H1 (cell line): Measurements from ENCODE around the gene NFIA. TPM values are rescaled to one million over a fixed set of nuclear protein-coding genes. Genes with fewer than 3 reads are reported as not detected.
A peak's percentile ranks its signal among the peaks of the same experiment; 100 is the strongest.

ENCODE experiments used
- CTCF ChIA-PET: fragments of 300-600 bp; sonication (Branson Sonifier 250); formaldehyde crosslinking; loops from one replicate; lab custom pipeline; 2021; ENCODE audit not compliant: partially characterized antibody; lab: Charles Lee
- POLR2A ChIA-PET: fragments of 300-600 bp; sonication (Branson Sonifier 250); formaldehyde crosslinking; loops from one replicate; lab custom pipeline; 2021; ENCODE audit warnings: inconsistent platforms; ENCODE audit not compliant: partially characterized antibody; lab: Charles Lee
- DNase-seq, 2 experiments: peaks; one replicate each; pipeline versions ENCODE4 v3.0.0 to v3.0.0-alpha.2; 2010 to 2022; ENCODE audit warnings: low spot score in 2 of 2, low read depth in 1 of 2, mixed read lengths in 1 of 2
- FAIRE-seq: peaks from 2 replicates; lab custom pipeline; 2011; peaks lifted over from hg19 to GRCh38; lab: Jason Lieb, UNC
- H2AFZ ChIP-seq: 2 replicates; pipeline ENCODE4 v1.8.1; 2012; ENCODE audit warnings: low read length, inconsistent platforms
- H2AK5ac ChIP-seq: 2 replicates; pipeline ENCODE4 v1.6.1; 2013; ENCODE audit warnings: low read depth, low read length
- H2BK120ac ChIP-seq: replicated peaks from 2 replicates; pipeline ENCODE3; 2013; ENCODE audit warnings: low read depth, low read length, inconsistent platforms
- H2BK12ac ChIP-seq: 2 replicates; pipeline ENCODE4 v1.6.1; 2013; ENCODE audit warnings: low read depth, low read length
- H2BK15ac ChIP-seq: 2 replicates; pipeline ENCODE4 v1.6.1; 2013; ENCODE audit warnings: low read length
- H2BK20ac ChIP-seq: 2 replicates; pipeline ENCODE4 v1.6.1; 2013; ENCODE audit warnings: low read length
- H2BK5ac ChIP-seq: 2 replicates; pipeline ENCODE4 v1.6.1; 2013; ENCODE audit warnings: low read depth, low read length
- H3K14ac ChIP-seq: 2 replicates; pipeline ENCODE4 v1.6.1; 2013; ENCODE audit warnings: inconsistent platforms; ENCODE audit not compliant: insufficient read length
- H3K18ac ChIP-seq: 2 replicates; pipeline ENCODE4 v1.6.1; 2013; ENCODE audit warnings: low read length; ENCODE audit errors: extremely low read depth
- H3K23ac ChIP-seq: 2 replicates; pipeline ENCODE4 v1.6.1; 2013; ENCODE audit warnings: inconsistent platforms; ENCODE audit not compliant: insufficient read length
- H3K23me2 ChIP-seq: 2 replicates; pipeline ENCODE4 v1.6.1; 2013; ENCODE audit warnings: low read depth, low read length
- H3K27ac ChIP-seq: 2 replicates; pipeline ENCODE4 v1.6.1; 2011; ENCODE audit warnings: low read depth, low read length, inconsistent platforms
- H3K27me3 ChIP-seq, 4 experiments: replicated peaks in 1 of 4; 1 replicate in 1 of 4; 2 replicates in 3 of 4; pipeline versions ENCODE4 v1.6.1 to v1.8.1; 2011 to 2013; ENCODE audit warnings: low read length in 3 of 4, mild to moderate bottlenecking in 3 of 4, inconsistent platforms in 2 of 4, mixed read lengths in 2 of 4, moderate library complexity in 1 of 4; ENCODE audit not compliant: control insufficient read depth in 3 of 4, insufficient read depth in 3 of 4; ENCODE audit errors: extremely low read depth in 1 of 4
- H3K36me3 ChIP-seq, 4 experiments: 2 replicates each; pipeline versions ENCODE4 v1.6.1 to v1.8.1; 2011 to 2013; ENCODE audit warnings: mild to moderate bottlenecking in 4 of 4, low read length in 3 of 4, moderate library complexity in 2 of 4, control low read depth in 1 of 4, inconsistent platforms in 1 of 4; ENCODE audit not compliant: insufficient read depth in 4 of 4, control insufficient read depth in 2 of 4
- H3K4ac ChIP-seq: replicated peaks from 2 replicates; pipeline ENCODE3; 2013; ENCODE audit warnings: low read length, low read depth, mixed read lengths, inconsistent platforms; ENCODE audit not compliant: insufficient read length
- H3K4me1 ChIP-seq, 4 experiments: replicated peaks in 1 of 4; 1 replicate in 1 of 4; 2 replicates in 3 of 4; pipeline versions ENCODE4 v1.6.1 to v1.8.1; 2011 to 2013; ENCODE audit warnings: low read length in 3 of 4, inconsistent platforms in 2 of 4, mixed read lengths in 1 of 4; ENCODE audit not compliant: insufficient read depth in 4 of 4, control insufficient read depth in 3 of 4
- H3K4me2 ChIP-seq, 2 experiments: 2 replicates each; pipeline versions ENCODE4 v1.6.1 to v1.8.1; 2011 to 2013; ENCODE audit warnings: low read depth in 2 of 2, low read length in 2 of 2, control low read depth in 1 of 2, inconsistent platforms in 1 of 2, mild to moderate bottlenecking in 1 of 2; ENCODE audit not compliant: insufficient read depth in 1 of 2
- H3K4me3 ChIP-seq, 4 experiments: fragments of 200-600, 300-600 bp in 1 of 4; sonication (generic), shearing (Covaris generic), sonication (Bioruptor Twin) in 1 of 4; 2 replicates each; pipeline versions ENCODE4 v1.5.1 to v1.8.1; 2011 to 2016; ENCODE audit warnings: low read length in 4 of 4, low read depth in 3 of 4, control low read depth in 2 of 4, inconsistent platforms in 2 of 4, mild to moderate bottlenecking in 2 of 4, mixed read lengths in 1 of 4, moderate library complexity in 1 of 4; ENCODE audit not compliant: insufficient read depth in 2 of 4; ENCODE audit errors: extremely low read depth in 1 of 4
- H3K56ac ChIP-seq: replicated peaks from 2 replicates; pipeline ENCODE3; 2013; ENCODE audit warnings: low read depth, mild to moderate bottlenecking, mixed read lengths, low read length, inconsistent platforms; ENCODE audit not compliant: insufficient read length
- H3K79me1 ChIP-seq: 2 replicates; pipeline ENCODE4 v1.6.1; 2013; ENCODE audit warnings: low read depth, low read length, control low read depth
- H3K79me2 ChIP-seq, 2 experiments: 2 replicates each; pipeline versions ENCODE4 v1.6.1 to v1.8.1; 2012 to 2013; ENCODE audit warnings: low read length in 2 of 2, mild to moderate bottlenecking in 2 of 2, inconsistent platforms in 1 of 2; ENCODE audit not compliant: insufficient read depth in 2 of 2, control insufficient read depth in 1 of 2
- H3K9ac ChIP-seq, 4 experiments: replicated peaks in 1 of 4; 1 replicate in 1 of 4; 2 replicates in 3 of 4; pipeline versions ENCODE4 v1.6.1 to v1.8.1; 2011 to 2013; ENCODE audit warnings: low read depth in 3 of 4, low read length in 3 of 4, control low read depth in 2 of 4, mild to moderate bottlenecking in 2 of 4, moderate library complexity in 2 of 4, inconsistent platforms in 1 of 4; ENCODE audit errors: extremely low read depth in 1 of 4
- H3K9me3 ChIP-seq, 2 experiments: 2 replicates each; pipeline versions ENCODE4 v1.6.1 to v1.8.1; 2012 to 2013; ENCODE audit warnings: mild to moderate bottlenecking in 2 of 2, moderate library complexity in 2 of 2, control low read depth in 1 of 2, inconsistent platforms in 1 of 2, low read depth in 1 of 2, low read length in 1 of 2, mixed read lengths in 1 of 2; ENCODE audit not compliant: insufficient read depth in 2 of 2
- H4K20me1 ChIP-seq, 2 experiments: replicated peaks in 1 of 2; 2 replicates each; pipeline versions ENCODE3 to v1.8.1; 2011 to 2013; ENCODE audit warnings: inconsistent platforms in 2 of 2, low read length in 2 of 2, mild to moderate bottlenecking in 1 of 2; ENCODE audit not compliant: insufficient read depth in 2 of 2, control insufficient read depth in 1 of 2
- H4K5ac ChIP-seq: 2 replicates; pipeline ENCODE4 v1.6.1; 2013; ENCODE audit warnings: low read length, low read depth, mixed read lengths, inconsistent platforms; ENCODE audit not compliant: insufficient read length
- H4K8ac ChIP-seq: 2 replicates; pipeline ENCODE4 v1.8.0; 2013; ENCODE audit warnings: mild to moderate bottlenecking, moderate library complexity, low read length, inconsistent platforms; ENCODE audit not compliant: insufficient read depth; ENCODE audit errors: extremely low read depth
- H4K91ac ChIP-seq: replicated peaks from 2 replicates; pipeline ENCODE3; 2013; ENCODE audit warnings: low read length, mixed read lengths, inconsistent platforms; ENCODE audit not compliant: insufficient read length
- BCL11A ChIP-seq, 2 experiments: IDR thresholded peaks; one replicate each; pipeline ENCODE4 v1.6.1; 2011; ENCODE audit warnings: low read depth in 2 of 2, low read length in 2 of 2, mild to moderate bottlenecking in 2 of 2
- CREB1 ChIP-seq: IDR thresholded peaks from 2 replicates; pipeline ENCODE4 v1.6.1; 2012; ENCODE audit warnings: inconsistent platforms
- EGR1 ChIP-seq: IDR thresholded peaks from 2 replicates; pipeline ENCODE4 v1.6.1; 2011; ENCODE audit warnings: low read depth, low read length, borderline replicate concordance
- EZH2 ChIP-seq: fragments of 200-600 bp; sonication (generic); IDR thresholded peaks from 2 replicates; pipeline ENCODE4 v1.7.1; 2012; ENCODE audit warnings: low read depth, mild to moderate bottlenecking, moderate library complexity, low read length, inconsistent platforms; ENCODE audit not compliant: severe bottlenecking
- GTF2F1 ChIP-seq: IDR thresholded peaks from 2 replicates; pipeline ENCODE4 v1.6.1; 2012; ENCODE audit warnings: low read depth, low read length, improper control_type of control experiment, borderline replicate concordance
- KDM4A ChIP-seq: IDR thresholded peaks from one replicate; pipeline ENCODE4 v1.7.1; 2012; ENCODE audit warnings: low read depth, mild to moderate bottlenecking, moderate library complexity, low read length, inconsistent platforms; ENCODE audit not compliant: severe bottlenecking
- MAFK ChIP-seq: IDR thresholded peaks from 2 replicates; pipeline ENCODE4 v1.6.1; 2012; ENCODE audit warnings: low read depth, mild to moderate bottlenecking, improper control_type of control experiment, low read length
- NRF1 ChIP-seq: IDR thresholded peaks from 2 replicates; pipeline ENCODE4 v1.6.1; 2011; ENCODE audit warnings: mild to moderate bottlenecking, low read depth, low read length, improper control_type of control experiment
- POLR2A ChIP-seq, 2 experiments: IDR thresholded peaks; 1 replicate in 1 of 2; 2 replicates in 1 of 2; pipeline ENCODE4 v1.6.1; 2011; ENCODE audit warnings: low read depth in 2 of 2, low read length in 2 of 2, mild to moderate bottlenecking in 2 of 2; ENCODE audit errors: control extremely low read depth in 1 of 2
- POLR2AphosphoS5 ChIP-seq: IDR thresholded peaks from 2 replicates; pipeline ENCODE4 v1.6.1; 2011; ENCODE audit warnings: low read depth, low read length
- SIN3A ChIP-seq, 2 experiments: IDR thresholded peaks in 1 of 2; conservative IDR thresholded peaks in 1 of 2; 2 replicates each; pipeline ENCODE4 v1.6.1; 2011 to 2012; ENCODE audit warnings: low read length in 2 of 2, improper control_type of control experiment in 1 of 2, low read depth in 1 of 2, mild to moderate bottlenecking in 1 of 2
- TAF1 ChIP-seq: IDR thresholded peaks from 2 replicates; pipeline ENCODE4 v1.6.1; 2011; ENCODE audit warnings: mild to moderate bottlenecking, low read depth, low read length
- TEAD4 ChIP-seq: IDR thresholded peaks from 2 replicates; pipeline ENCODE4 v1.6.1; 2012; ENCODE audit warnings: low read depth, low read length, inconsistent platforms, mixed read lengths
- ZNF274 ChIP-seq: IDR thresholded peaks from 2 replicates; pipeline ENCODE4 v1.7.0; 2012; ENCODE audit warnings: low read length, borderline replicate concordance; ENCODE audit errors: extremely low read depth
- WGBS, 2 experiments: shearing (Covaris generic) in 1 of 2; methylation state at CpG; one replicate each; pipeline versions ENCODE4 v1.1.6 to v1.1.7; 2013 to 2015; ENCODE audit warnings: low lambda C conversion rate in 2 of 2, mixed read lengths in 2 of 2, inconsistent platforms in 1 of 2, low coverage in 1 of 2, missing lambda C conversion rate in 1 of 2; ENCODE audit not compliant: insufficient replicate concordance in 2 of 2, insufficient coverage in 1 of 2, insufficient read length in 1 of 2; ENCODE audit errors: extremely low coverage in 1 of 2, missing lambda C conversion rate in 1 of 2; 5-methylcytosine and 5-hydroxymethylcytosine counted together
- polyA plus RNA-seq, 7 experiments: library from polyadenylated mRNA; depleted of rRNA in 3 of 7; stranded (reverse) in 5 of 7; unstranded in 2 of 7; fragments of >200 nt in 5 of 7; fragments of 200-250 nt in 2 of 7; gene quantifications; 1 replicate in 5 of 7; 2 replicates in 1 of 7; 4 replicates in 1 of 7; pipeline versions ENCODE4 v1.2.1 to v1.2.3, GENCODE V29; 2011 to 2013; ENCODE audit warnings: missing spikeins in 2 of 7, mixed read lengths in 2 of 7
- total RNA-seq: library from RNA; stranded (reverse); fragmentation: NEBNext Ultra II Directional; extraction: Animal tissue kit (Norgen Biotek cat#: 25700); gene quantifications from 2 replicates; pipeline ENCODE4 v1.2.1, GENCODE V29; 2021

The NFIA gene
- total and polyA plus RNA-seq, 2 of the 8 experiments (the other 6 are each of a cell fraction or from before 2014, with no cell fraction given), result 1.8 to 2.3 TPM

GRCh38 chr1:61213245-61214011 is 131.1 kb downstream of the NFIA start:
- Histone ChIP-seq H3K4me3 (no peak overlapping the region), H2BK12ac (no peak overlapping the region), H2AFZ (0 out of 2 replicates have a peak overlapping the region, but pooled peaks have one; percentile 21), H3K9me3 (no peaks in the 10 kb centered on the region), H3K23me2 (no peaks in the 10 kb centered on the region), H3K23ac (no peak overlapping the region), H3K9ac (no peak overlapping the region), H3K27ac (no peak overlapping the region), H4K8ac (no peak overlapping the region), H2BK20ac (no peak overlapping the region), H3K18ac (no peak overlapping the region), H4K5ac (no peak overlapping the region), H2BK5ac (no peak overlapping the region), H3K4me1 (no peaks in the 10 kb centered on the region), H3K27me3 (no peaks in the 10 kb centered on the region), H4K91ac (no peak overlapping the region), H3K56ac (no peak overlapping the region), H2BK120ac (no peak overlapping the region), H3K36me3 (no peaks in the 10 kb centered on the region), H3K14ac (no peak overlapping the region), H3K4me2 (no peak overlapping the region), H4K20me1 (peaks cover 0 to 2% of the 10 kb centered on the region in 2 experiments), H3K79me1 (no peaks in the 10 kb centered on the region; the same call in 1 of the 2 replicates), H3K79me2 (no peaks in the 10 kb centered on the region), H3K4ac (no peak overlapping the region), H2BK15ac (no peak overlapping the region), H2AK5ac (no peak overlapping the region)
- CTCF ChIA-PET, result interaction anchor here (0.7 to 1.1 kb wide), 4 partner anchors 21 to 449 kb away, joined by 3 read pairs; no protein-coding TSS in a partner anchor
- no peak for DNase-seq
- no peak for FAIRE-seq
- POLR2A ChIA-PET, result no interaction called here
- WGBS, 2 experiments, result 91% methylated on average over 12 of the region's 12 CpGs; no CpG with 5 or more reads in 1 of the 2 experiments
- no peak for TF ChIP-seq CREB1
- no peak for TF ChIP-seq KDM4A
- no peak for TF ChIP-seq ZNF274
- TF ChIP-seq EGR1, result no peak
- no peak for TF ChIP-seq NRF1
- TF ChIP-seq POLR2A (IDR thresholded peaks at IDR 0.05; ENCODE audit: control extremely low read depth in 1 of 2, low read depth in 2 of 2, low read length in 2 of 2), result no peak
- no peak for TF ChIP-seq MAFK
- TF ChIP-seq TEAD4, result no peak
- TF ChIP-seq GTF2F1, result no peak
- TF ChIP-seq BCL11A (IDR thresholded peaks at IDR 0.05; ENCODE audit: low read depth in 2 of 2, low read length in 2 of 2), result no peak
- TF ChIP-seq EZH2, result no peak
- TF ChIP-seq TAF1, result no peak
- TF ChIP-seq SIN3A (conservative IDR thresholded peaks at IDR 0.05 in 1 of 2, IDR thresholded peaks at IDR 0.05 in 1 of 2; ENCODE audit: low read depth in 1 of 2, low read length in 2 of 2), result no peak
- TF ChIP-seq POLR2AphosphoS5, result no peak
